WTC11 (cell line): ENCODE results near the gene NPHS1. TPM values are rescaled to one million over a fixed set of nuclear protein-coding genes. Genes with fewer than 3 reads are reported as not detected.

Experiments used
- ATAC-seq: fragments of 200-7000 bp; cut with Tn5 transposase; 2 replicates; pipeline ENCODE4 v1.10.0; 2021; ENCODE audit warnings: mild to moderate bottlenecking, moderate library complexity
- CTCF ChIA-PET: fragments of 300-600 bp; sonication (Branson Sonifier 250); formaldehyde crosslinking; loops from one replicate; lab custom pipeline; 2021; ENCODE audit warnings: antibody characterized with exemption; lab: Charles Lee
- POLR2A ChIA-PET: fragments of 350-600 bp; sonication (Branson Sonifier 250); formaldehyde crosslinking; loops from one replicate; lab custom pipeline; 2021; ENCODE audit warnings: antibody characterized with exemption; lab: Charles Lee
- DNase-seq: peaks from one replicate; pipeline ENCODE4 v3.0.0; 2021; ENCODE audit warnings: low spot score
- H3K27ac Mint-ChIP-seq: 2 replicates; pipeline ENCODE4 v1.8.0; 2021; ENCODE audit warnings: mixed read lengths
- H3K27me3 Mint-ChIP-seq: 2 replicates; pipeline ENCODE4 v1.8.0; 2021; ENCODE audit warnings: low read depth, mild to moderate bottlenecking, moderate library complexity, mixed read lengths
- H3K36me3 Mint-ChIP-seq: 2 replicates; pipeline ENCODE4 v1.8.0; 2021; ENCODE audit warnings: mixed read lengths
- H3K4me1 Mint-ChIP-seq: 2 replicates; pipeline ENCODE4 v1.8.0; 2022; ENCODE audit warnings: mixed read lengths
- H3K4me3 Mint-ChIP-seq: 2 replicates; pipeline ENCODE4 v1.8.0; 2021; ENCODE audit warnings: mild to moderate bottlenecking, moderate library complexity, mixed read lengths
- H3K9me3 Mint-ChIP-seq: 2 replicates; pipeline ENCODE4 v1.8.0; 2021; ENCODE audit warnings: mixed read lengths
- ARID4B ChIP-seq: sonication (generic); formaldehyde crosslinking; IDR thresholded peaks from 2 replicates; pipeline ENCODE4 v1.8.0; 2023; ENCODE audit warnings: missing genetic modification reagents, mild to moderate bottlenecking, borderline replicate concordance
- ATF2 ChIP-seq: sonication (generic); formaldehyde crosslinking; IDR thresholded peaks from 2 replicates; pipeline ENCODE4 v1.8.1; 2022; ENCODE audit warnings: low read depth, missing genetic modification reagents, borderline replicate concordance
- E2F4 ChIP-seq: sonication (generic); formaldehyde crosslinking; IDR thresholded peaks from 2 replicates; pipeline ENCODE4 v1.8.1; 2022; ENCODE audit warnings: low read depth, mild to moderate bottlenecking, moderate library complexity, missing genetic modification reagents, borderline replicate concordance
- ETV6 ChIP-seq: sonication (generic); formaldehyde crosslinking; IDR thresholded peaks from 2 replicates; pipeline ENCODE4 v1.8.1; 2022; ENCODE audit warnings: mild to moderate bottlenecking, missing genetic modification reagents
- GABPB1 ChIP-seq: sonication (generic); formaldehyde crosslinking; IDR thresholded peaks from 2 replicates; pipeline ENCODE4 v1.8.1; 2023; ENCODE audit warnings: mild to moderate bottlenecking, missing genetic modification reagents
- HMGA2 ChIP-seq: fragments of 250-450 bp; sonication (Bioruptor Pico); IDR thresholded peaks from 2 replicates; pipeline ENCODE4 v1.4.0; 2021; ENCODE audit warnings: mild to moderate bottlenecking, moderate library complexity
- NFE2L1 ChIP-seq: sonication (generic); formaldehyde crosslinking; IDR thresholded peaks from 2 replicates; pipeline ENCODE4 v1.8.1; 2023; ENCODE audit warnings: missing genetic modification reagents
- NR2C2 ChIP-seq: sonication (generic); formaldehyde crosslinking; IDR thresholded peaks from 2 replicates; pipeline ENCODE4 v1.8.0; 2022; ENCODE audit warnings: mild to moderate bottlenecking, missing genetic modification reagents
- SP1 ChIP-seq: sonication (generic); formaldehyde crosslinking; conservative IDR thresholded peaks from 2 replicates; pipeline ENCODE4 v1.8.1; 2022; ENCODE audit warnings: missing genetic modification reagents
- ZNF121 ChIP-seq: sonication (generic); formaldehyde crosslinking; IDR thresholded peaks from 2 replicates; pipeline ENCODE4 v1.8.0; 2023; ENCODE audit warnings: missing genetic modification reagents
- ZNF219 ChIP-seq: sonication (generic); formaldehyde crosslinking; IDR thresholded peaks from 2 replicates; pipeline ENCODE4 v1.8.0; 2023; ENCODE audit warnings: missing genetic modification reagents, mild to moderate bottlenecking, borderline replicate concordance
- total RNA-seq: library from RNA; stranded (reverse); gene quantifications from 3 replicates; pipeline ENCODE4 v1.2.3, GENCODE V29; 2021
- TF ChIP-seq, protein P1 (sequence below): fragments of 200-600 bp; IDR thresholded peaks from 2 replicates; pipeline ENCODE4 v1.8.0; 2022; ENCODE audit warnings: antibody characterized with exemption
- TF ChIP-seq, protein P2 (sequence below): sonication (generic); formaldehyde crosslinking; conservative IDR thresholded peaks from 2 replicates; pipeline ENCODE4 v1.8.1; 2023; ENCODE audit warnings: mild to moderate bottlenecking, low read depth, missing genetic modification reagents, moderate library complexity
- TF ChIP-seq, protein P3 (sequence below): sonication (generic); formaldehyde crosslinking; IDR thresholded peaks from 2 replicates; pipeline ENCODE4 v1.8.1; 2023; ENCODE audit warnings: mild to moderate bottlenecking, missing genetic modification reagents

NPHS1 gene
- total RNA-seq, 1 experiment from 2014 or later, result 0.61 TPM

DNA sequence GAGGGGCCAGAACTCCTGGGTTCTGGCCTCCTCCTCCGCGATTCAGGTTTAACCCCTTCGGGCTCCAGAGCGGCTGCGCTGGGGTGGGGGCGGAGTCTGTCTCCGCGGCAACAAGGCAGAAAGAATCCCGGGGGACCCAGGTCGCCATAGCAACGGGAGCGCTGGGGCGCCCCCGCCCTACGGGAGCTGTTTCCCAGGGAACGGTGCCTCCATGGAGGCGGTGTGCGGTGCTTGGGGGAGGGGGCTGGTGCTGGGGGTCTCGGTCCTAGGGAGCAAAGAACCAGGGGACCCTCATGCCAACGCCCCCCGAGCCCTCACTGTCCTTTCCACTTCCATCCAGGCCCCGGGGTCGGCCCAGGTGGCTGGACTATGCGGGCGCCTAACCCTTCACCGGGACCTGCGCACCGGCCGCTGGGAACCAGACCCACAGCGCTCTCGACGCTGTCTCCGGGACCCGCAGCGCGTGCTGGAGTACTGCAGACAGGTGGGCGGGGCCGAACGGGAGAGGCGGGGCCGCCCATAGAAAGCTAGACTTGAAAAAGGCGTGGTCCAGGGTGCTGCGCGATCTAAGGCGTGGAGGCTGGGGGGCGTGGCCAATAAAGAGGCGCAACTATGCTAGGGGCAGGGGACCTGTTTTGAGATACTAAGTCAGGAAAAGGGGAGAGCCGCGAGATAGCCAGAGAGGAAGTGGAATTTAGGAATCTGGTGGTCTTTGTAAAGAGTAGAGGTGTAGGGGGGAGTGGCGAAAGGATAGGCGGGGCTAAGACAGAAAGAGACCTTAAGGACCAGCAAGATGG is 17.2 kb upstream of the NPHS1 start (continued):
- TF ChIP-seq, protein P1, sequence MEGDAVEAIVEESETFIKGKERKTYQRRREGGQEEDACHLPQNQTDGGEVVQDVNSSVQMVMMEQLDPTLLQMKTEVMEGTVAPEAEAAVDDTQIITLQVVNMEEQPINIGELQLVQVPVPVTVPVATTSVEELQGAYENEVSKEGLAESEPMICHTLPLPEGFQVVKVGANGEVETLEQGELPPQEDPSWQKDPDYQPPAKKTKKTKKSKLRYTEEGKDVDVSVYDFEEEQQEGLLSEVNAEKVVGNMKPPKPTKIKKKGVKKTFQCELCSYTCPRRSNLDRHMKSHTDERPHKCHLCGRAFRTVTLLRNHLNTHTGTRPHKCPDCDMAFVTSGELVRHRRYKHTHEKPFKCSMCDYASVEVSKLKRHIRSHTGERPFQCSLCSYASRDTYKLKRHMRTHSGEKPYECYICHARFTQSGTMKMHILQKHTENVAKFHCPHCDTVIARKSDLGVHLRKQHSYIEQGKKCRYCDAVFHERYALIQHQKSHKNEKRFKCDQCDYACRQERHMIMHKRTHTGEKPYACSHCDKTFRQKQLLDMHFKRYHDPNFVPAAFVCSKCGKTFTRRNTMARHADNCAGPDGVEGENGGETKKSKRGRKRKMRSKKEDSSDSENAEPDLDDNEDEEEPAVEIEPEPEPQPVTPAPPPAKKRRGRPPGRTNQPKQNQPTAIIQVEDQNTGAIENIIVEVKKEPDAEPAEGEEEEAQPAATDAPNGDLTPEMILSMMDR, result no peak
- TF ChIP-seq E2F4 (no peak), NFE2L1 (no peak), ETV6 (CRISPR knock-in tag) (peak; percentile 43; the same call in 1 of the 2 replicates), ATF2 (no peak), ZNF219 (CRISPR knock-in tag) (no peak), HMGA2 (CRISPR knock-in tag) (no peak), GABPB1 (CRISPR knock-in tag) (no peak), SP1 (CRISPR knock-in tag) (peak; percentile 65)
- TF ChIP-seq, protein P2, sequence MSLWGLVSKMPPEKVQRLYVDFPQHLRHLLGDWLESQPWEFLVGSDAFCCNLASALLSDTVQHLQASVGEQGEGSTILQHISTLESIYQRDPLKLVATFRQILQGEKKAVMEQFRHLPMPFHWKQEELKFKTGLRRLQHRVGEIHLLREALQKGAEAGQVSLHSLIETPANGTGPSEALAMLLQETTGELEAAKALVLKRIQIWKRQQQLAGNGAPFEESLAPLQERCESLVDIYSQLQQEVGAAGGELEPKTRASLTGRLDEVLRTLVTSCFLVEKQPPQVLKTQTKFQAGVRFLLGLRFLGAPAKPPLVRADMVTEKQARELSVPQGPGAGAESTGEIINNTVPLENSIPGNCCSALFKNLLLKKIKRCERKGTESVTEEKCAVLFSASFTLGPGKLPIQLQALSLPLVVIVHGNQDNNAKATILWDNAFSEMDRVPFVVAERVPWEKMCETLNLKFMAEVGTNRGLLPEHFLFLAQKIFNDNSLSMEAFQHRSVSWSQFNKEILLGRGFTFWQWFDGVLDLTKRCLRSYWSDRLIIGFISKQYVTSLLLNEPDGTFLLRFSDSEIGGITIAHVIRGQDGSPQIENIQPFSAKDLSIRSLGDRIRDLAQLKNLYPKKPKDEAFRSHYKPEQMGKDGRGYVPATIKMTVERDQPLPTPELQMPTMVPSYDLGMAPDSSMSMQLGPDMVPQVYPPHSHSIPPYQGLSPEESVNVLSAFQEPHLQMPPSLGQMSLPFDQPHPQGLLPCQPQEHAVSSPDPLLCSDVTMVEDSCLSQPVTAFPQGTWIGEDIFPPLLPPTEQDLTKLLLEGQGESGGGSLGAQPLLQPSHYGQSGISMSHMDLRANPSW, result no peak

DNA sequence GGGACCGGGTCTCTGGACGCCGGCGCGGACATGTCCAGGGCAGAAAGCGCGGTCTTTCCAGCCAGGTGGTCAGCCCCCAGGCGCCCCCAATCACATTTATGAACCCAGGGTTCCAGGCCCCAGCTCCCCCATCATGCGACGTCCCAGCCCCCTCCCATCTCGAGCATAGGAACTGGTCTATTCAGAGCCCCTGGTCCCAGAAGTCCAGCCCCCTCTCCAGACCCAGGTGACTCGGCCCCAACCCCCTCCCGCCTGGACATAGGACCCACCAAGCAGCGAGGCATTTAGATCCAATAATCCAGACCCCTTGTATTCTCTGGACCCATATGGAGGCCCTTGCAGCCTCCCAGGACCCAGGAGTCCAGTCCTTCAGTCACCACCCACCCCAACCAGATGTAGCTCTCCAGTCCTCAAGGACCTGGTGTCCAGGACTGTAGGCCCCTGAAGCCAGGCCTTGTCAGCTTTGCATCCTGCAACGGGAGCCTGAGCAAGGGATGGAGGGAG is 16.6 kb upstream of the NPHS1 start:
- no peak overlapping the region for H3K27ac Mint-ChIP-seq
- no peak for DNase-seq
- no peaks in the 10 kb centered on the region for H3K9me3 Mint-ChIP-seq
- CTCF ChIA-PET, result interaction anchor here (0.5 to 3.7 kb wide), 8 partner anchors 9 to 113 kb away, joined by 3 to 25 read pairs (median 14); no protein-coding TSS in a partner anchor
- H3K27me3 Mint-ChIP-seq, result peaks cover 51% of the 10 kb centered on the region
- 0 out of 2 replicates have a peak, but pooled peaks have one; percentile 12 for TF ChIP-seq ZNF121 (CRISPR knock-in tag)
- 0 out of 2 replicates have a peak, but pooled peaks have one; percentile 21 for TF ChIP-seq ARID4B (CRISPR knock-in tag)
- no peak for TF ChIP-seq NR2C2 (CRISPR knock-in tag)
- TF ChIP-seq, protein P3, sequence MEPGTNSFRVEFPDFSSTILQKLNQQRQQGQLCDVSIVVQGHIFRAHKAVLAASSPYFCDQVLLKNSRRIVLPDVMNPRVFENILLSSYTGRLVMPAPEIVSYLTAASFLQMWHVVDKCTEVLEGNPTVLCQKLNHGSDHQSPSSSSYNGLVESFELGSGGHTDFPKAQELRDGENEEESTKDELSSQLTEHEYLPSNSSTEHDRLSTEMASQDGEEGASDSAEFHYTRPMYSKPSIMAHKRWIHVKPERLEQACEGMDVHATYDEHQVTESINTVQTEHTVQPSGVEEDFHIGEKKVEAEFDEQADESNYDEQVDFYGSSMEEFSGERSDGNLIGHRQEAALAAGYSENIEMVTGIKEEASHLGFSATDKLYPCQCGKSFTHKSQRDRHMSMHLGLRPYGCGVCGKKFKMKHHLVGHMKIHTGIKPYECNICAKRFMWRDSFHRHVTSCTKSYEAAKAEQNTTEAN, result no peak
- peak overlapping the region; percentile 86 for H3K4me3 Mint-ChIP-seq
- ATAC-seq, result no peak
- no peaks in the 10 kb centered on the region for H3K36me3 Mint-ChIP-seq
- POLR2A ChIA-PET, result interaction anchor here (1.1 to 3.0 kb wide), 4 partner anchors 8 to 84 kb away, joined by 3 to 15 read pairs (median 9); partner anchors contain the start of gene KIRREL2
- peaks cover 26% of the 10 kb centered on the region for H3K4me1 Mint-ChIP-seq
